ENCODE data around the gene CACNG5.

CACNG5 gene

GRCh38 chr17:66822009-66822408, 12.9 kb upstream of the CACNG5 start:
- DNase-seq (ENCODE audit: low spot score) = no peak

- DNase-seq (ENCODE audit: low spot score) = no peak
Measured at GRCh38 chr17:66826856-66827255, 8.1 kb upstream of the CACNG5 start.

GRCh38 chr17:66829386-66829864, 5.5 kb upstream of the CACNG5 start:
- peak; percentile 60 for DNase-seq (ENCODE audit: low spot score)

- no peak for DNase-seq (ENCODE audit: low spot score)
Measured at GRCh38 chr17:66829883-66830282, 5.0 kb upstream of the CACNG5 start.

GRCh38 chr17:66830451-66830850, 4.5 kb upstream of the CACNG5 start:
- DNase-seq (ENCODE audit: low spot score) = no peak

- DNase-seq (ENCODE audit: low spot score) = no peak
Measured at GRCh38 chr17:66831383-66832210, 3.3 kb upstream of the CACNG5 start.

- DNase-seq (ENCODE audit: low spot score) = no peak
Measured at GRCh38 chr17:66833201-66833600, 1.7 kb upstream of the CACNG5 start.

GRCh38 chr17:66834426-66834918, 445 bp upstream of the CACNG5 start:
- DNase-seq (ENCODE audit: low spot score) = no peak

- no peak for DNase-seq (ENCODE audit: low spot score)
Measured at GRCh38 chr17:66835476-66835875, 559 bp downstream of the CACNG5 start.

- DNase-seq (ENCODE audit: low spot score) = no peak
Measured at GRCh38 chr17:66836063-66837005, 1.4 kb downstream of the CACNG5 start.

GRCh38 chr17:66837226-66837625, 2.3 kb downstream of the CACNG5 start:
- DNase-seq (ENCODE audit: low spot score) = no peak

GRCh38 chr17:66837885-66838665, 3.2 kb downstream of the CACNG5 start:
- DNase-seq (ENCODE audit: low spot score) = no peak

GRCh38 chr17:66839616-66840015, 4.7 kb downstream of the CACNG5 start:
- DNase-seq (ENCODE audit: low spot score) = no peak

- DNase-seq (ENCODE audit: low spot score) = no peak
Measured at GRCh38 chr17:66840061-66840460, 5.1 kb downstream of the CACNG5 start.

GRCh38 chr17:66841328-66841727, 6.4 kb downstream of the CACNG5 start:
- DNase-seq (ENCODE audit: low spot score) = no peak

- no peak for DNase-seq (ENCODE audit: low spot score)
Measured at GRCh38 chr17:66841744-66842143, 6.8 kb downstream of the CACNG5 start.

- DNase-seq (ENCODE audit: low spot score) = no peak
Measured at GRCh38 chr17:66842505-66842904, 7.6 kb downstream of the CACNG5 start.

- no peak for DNase-seq (ENCODE audit: low spot score)
Measured at GRCh38 chr17:66842959-66843358, 8.0 kb downstream of the CACNG5 start.

GRCh38 chr17:66843627-66844026, 8.7 kb downstream of the CACNG5 start:
- DNase-seq (ENCODE audit: low spot score) = no peak

GRCh38 chr17:66847704-66848103, 12.8 kb downstream of the CACNG5 start:
- DNase-seq (ENCODE audit: low spot score) = no peak

- DNase-seq (ENCODE audit: low spot score) = no peak
Measured at GRCh38 chr17:66848496-66848895, 13.6 kb downstream of the CACNG5 start.

Measured in kidney capillary endothelial cell (primary cell).